ENCODE measurements around the gene TUB. TPM values are rescaled to one million over a fixed set of nuclear protein-coding genes. Genes with fewer than 3 reads are reported as not detected.

TUB gene
- total RNA-seq, 1 donor from 2014 or later, result 2.8 TPM

DNA sequence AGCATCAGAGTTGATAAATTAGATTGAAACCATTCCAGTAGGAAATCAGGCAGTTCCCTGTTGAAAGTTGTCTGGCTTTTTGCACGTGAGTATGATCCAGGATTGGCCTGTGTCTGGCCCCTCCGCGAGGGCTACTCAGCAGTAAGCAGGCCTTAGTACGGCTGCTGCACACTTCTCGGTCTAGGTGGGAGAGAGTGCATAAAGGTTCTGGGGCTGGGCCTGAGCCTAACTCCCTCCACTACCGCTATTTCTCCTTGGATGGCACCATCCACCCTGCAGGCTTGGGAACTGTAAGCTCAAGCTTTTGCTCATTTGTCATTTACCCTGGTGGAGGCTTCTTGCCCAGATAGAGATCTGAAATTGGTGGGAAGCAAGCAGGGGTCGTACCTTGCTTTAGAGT is 22.0 kb downstream of the TUB start:
- H3K27me3 Mint-ChIP-seq (ENCODE audit: unreplicated experiment), result peaks cover 4% of the 10 kb centered on the region

DNA sequence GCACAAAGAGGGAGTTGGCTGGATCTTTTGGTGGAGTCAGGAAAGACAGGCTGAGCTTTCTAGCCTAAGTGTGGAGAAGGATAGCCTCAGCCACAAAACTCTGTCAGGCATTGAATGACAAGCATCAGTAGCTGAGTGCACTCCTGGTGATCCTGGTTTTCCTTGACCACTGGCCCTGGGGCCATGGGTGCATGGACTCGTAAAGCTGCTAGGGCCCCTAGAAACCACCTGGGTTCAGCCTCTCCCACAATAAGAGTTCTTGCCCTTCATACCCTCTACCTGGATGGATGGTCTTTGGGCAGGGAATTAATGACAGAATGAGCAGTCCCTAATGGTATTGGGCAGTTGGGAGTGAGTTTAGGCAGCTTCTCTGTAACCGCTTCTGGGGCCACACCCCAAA is 22.9 kb downstream of the TUB start:
- peaks cover 4% of the 10 kb centered on the region for H3K27me3 Mint-ChIP-seq (ENCODE audit: unreplicated experiment)
- no peak overlapping the region for H3K27ac Mint-ChIP-seq (ENCODE audit: unreplicated experiment)
- no peaks in the 10 kb centered on the region for H3K9me3 Mint-ChIP-seq (ENCODE audit: unreplicated experiment)
- TF ChIP-seq, protein P1, sequence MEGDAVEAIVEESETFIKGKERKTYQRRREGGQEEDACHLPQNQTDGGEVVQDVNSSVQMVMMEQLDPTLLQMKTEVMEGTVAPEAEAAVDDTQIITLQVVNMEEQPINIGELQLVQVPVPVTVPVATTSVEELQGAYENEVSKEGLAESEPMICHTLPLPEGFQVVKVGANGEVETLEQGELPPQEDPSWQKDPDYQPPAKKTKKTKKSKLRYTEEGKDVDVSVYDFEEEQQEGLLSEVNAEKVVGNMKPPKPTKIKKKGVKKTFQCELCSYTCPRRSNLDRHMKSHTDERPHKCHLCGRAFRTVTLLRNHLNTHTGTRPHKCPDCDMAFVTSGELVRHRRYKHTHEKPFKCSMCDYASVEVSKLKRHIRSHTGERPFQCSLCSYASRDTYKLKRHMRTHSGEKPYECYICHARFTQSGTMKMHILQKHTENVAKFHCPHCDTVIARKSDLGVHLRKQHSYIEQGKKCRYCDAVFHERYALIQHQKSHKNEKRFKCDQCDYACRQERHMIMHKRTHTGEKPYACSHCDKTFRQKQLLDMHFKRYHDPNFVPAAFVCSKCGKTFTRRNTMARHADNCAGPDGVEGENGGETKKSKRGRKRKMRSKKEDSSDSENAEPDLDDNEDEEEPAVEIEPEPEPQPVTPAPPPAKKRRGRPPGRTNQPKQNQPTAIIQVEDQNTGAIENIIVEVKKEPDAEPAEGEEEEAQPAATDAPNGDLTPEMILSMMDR (IDR thresholded peaks at IDR 0.05; ENCODE audit: partially characterized antibody, unreplicated experiment), result no peak
- H3K4me1 Mint-ChIP-seq (ENCODE audit: low read depth, unreplicated experiment), result no peaks in the 10 kb centered on the region
- no peak for DNase-seq
- peaks cover 4% of the 10 kb centered on the region for H3K36me3 Mint-ChIP-seq (ENCODE audit: unreplicated experiment)
- no peak overlapping the region for H3K4me3 Mint-ChIP-seq (ENCODE audit: unreplicated experiment)

More for the DNA sequence above, 22.0 kb downstream of the TUB start:
- H3K9me3 Mint-ChIP-seq (ENCODE audit: unreplicated experiment), result no peaks in the 10 kb centered on the region
- no peak overlapping the region for H3K27ac Mint-ChIP-seq (ENCODE audit: unreplicated experiment)
- TF ChIP-seq, protein P1 (IDR thresholded peaks at IDR 0.05; ENCODE audit: partially characterized antibody, unreplicated experiment), result no peak
- H3K36me3 Mint-ChIP-seq (ENCODE audit: unreplicated experiment), result peaks cover 4% of the 10 kb centered on the region
- DNase-seq, result no peak
- H3K4me1 Mint-ChIP-seq (ENCODE audit: low read depth, unreplicated experiment), result no peaks in the 10 kb centered on the region
- no peak overlapping the region for H3K4me3 Mint-ChIP-seq (ENCODE audit: unreplicated experiment)

DNA sequence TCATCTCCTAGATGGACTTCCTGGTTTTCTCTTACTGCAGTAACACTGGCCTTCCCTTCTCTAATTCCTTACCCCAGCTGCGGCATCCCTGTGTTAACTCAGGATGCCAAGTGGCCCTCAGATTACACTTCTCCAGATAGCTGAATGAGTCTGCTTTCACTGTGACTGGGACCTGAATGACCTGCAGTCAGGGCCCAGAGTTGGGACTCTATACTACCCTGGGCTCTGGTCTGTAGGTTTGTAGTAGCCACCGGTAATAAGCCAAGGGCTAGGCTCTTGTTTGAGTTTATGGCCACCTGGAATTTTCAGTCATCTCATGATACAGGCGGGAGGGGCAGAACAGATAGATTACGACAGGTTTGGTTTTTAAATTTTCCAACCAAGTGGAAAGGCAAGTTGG is 24.1 kb downstream of the TUB start:
- H3K4me1 Mint-ChIP-seq (ENCODE audit: low read depth, unreplicated experiment), result no peaks in the 10 kb centered on the region
- no peaks in the 10 kb centered on the region for H3K9me3 Mint-ChIP-seq (ENCODE audit: unreplicated experiment)
- H3K27me3 Mint-ChIP-seq (ENCODE audit: unreplicated experiment), result peaks cover 6% of the 10 kb centered on the region
- H3K36me3 Mint-ChIP-seq (ENCODE audit: unreplicated experiment), result peaks cover 4% of the 10 kb centered on the region
- no peak overlapping the region for H3K4me3 Mint-ChIP-seq (ENCODE audit: unreplicated experiment)
- TF ChIP-seq, protein P1 (IDR thresholded peaks at IDR 0.05; ENCODE audit: partially characterized antibody, unreplicated experiment), result no peak
- no peak for DNase-seq
- H3K27ac Mint-ChIP-seq (ENCODE audit: unreplicated experiment), result no peak overlapping the region

DNA sequence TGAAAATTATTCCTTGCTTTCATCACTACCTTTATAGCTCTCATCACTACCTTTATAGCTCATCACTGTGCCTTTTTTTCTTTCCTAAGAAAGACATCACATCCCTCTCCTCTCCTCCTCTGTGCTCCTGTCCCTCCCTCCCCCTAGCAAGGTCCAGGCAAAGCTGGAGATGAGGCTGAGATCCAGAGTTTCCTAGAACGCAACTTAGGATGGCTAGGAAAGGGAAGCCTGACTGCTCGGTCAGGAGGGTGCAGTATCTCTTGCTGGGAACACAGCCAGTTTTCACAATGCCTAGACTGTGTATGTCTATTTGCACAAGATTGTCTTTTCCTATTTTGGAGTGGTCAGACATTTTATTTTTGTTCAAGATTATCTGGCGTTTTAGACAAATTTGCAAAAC is 24.7 kb downstream of the TUB start:
- Mint-ChIP-seq H3K27ac (ENCODE audit: unreplicated experiment) (no peak overlapping the region), H3K9me3 (ENCODE audit: unreplicated experiment) (no peaks in the 10 kb centered on the region), H3K27me3 (ENCODE audit: unreplicated experiment) (peaks cover 6% of the 10 kb centered on the region), H3K4me1 (ENCODE audit: low read depth, unreplicated experiment) (no peaks in the 10 kb centered on the region), H3K36me3 (ENCODE audit: unreplicated experiment) (peaks cover 4% of the 10 kb centered on the region), H3K4me3 (ENCODE audit: unreplicated experiment) (no peak overlapping the region)
- no peak for DNase-seq
- TF ChIP-seq, protein P1 (IDR thresholded peaks at IDR 0.05; ENCODE audit: partially characterized antibody, unreplicated experiment), result no peak

DNA sequence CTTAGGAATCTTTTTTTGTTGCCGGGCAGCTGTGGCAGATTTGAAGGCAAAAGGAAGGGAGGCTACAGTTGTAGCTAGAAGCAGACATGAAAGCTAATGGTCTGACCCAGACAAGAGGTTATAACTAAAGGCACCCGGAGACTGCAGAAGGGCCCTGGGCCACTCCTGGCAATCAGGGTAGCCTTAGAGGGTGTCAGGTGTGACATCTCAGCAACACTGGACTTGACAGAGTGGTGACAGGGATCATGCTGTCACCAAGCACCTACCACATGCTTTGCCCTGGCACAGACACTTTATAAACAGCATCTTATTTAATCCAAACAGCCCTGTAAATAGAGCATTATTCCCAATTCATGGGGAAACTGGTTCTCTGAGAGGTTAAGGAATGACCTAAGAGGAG is 25.7 kb downstream of the TUB start:
- H3K4me1 Mint-ChIP-seq (ENCODE audit: low read depth, unreplicated experiment), result no peaks in the 10 kb centered on the region
- H3K27ac Mint-ChIP-seq (ENCODE audit: unreplicated experiment), result no peak overlapping the region
- no peak for DNase-seq
- TF ChIP-seq, protein P1 (IDR thresholded peaks at IDR 0.05; ENCODE audit: partially characterized antibody, unreplicated experiment), result no peak
- no peak overlapping the region for H3K4me3 Mint-ChIP-seq (ENCODE audit: unreplicated experiment)
- no peaks in the 10 kb centered on the region for H3K9me3 Mint-ChIP-seq (ENCODE audit: unreplicated experiment)
- H3K27me3 Mint-ChIP-seq (ENCODE audit: unreplicated experiment), result peaks cover 2% of the 10 kb centered on the region
- H3K36me3 Mint-ChIP-seq (ENCODE audit: unreplicated experiment), result no peaks in the 10 kb centered on the region

Data from glutamatergic neuron (in vitro differentiated cells).